Muscle layer of duodenum (tissue), 2 donors: ENCODE data around the gene LRRC45.
A peak's percentile ranks its signal among the peaks of the same experiment; 100 is the strongest.

Experiments used
- H3K27ac ChIP-seq: one replicate; pipeline ENCODE4 v1.7.0; 2013; ENCODE audit warnings: mild to moderate bottlenecking, low read length
- H3K27me3 ChIP-seq: one replicate; pipeline ENCODE4 v1.7.0; 2013; ENCODE audit warnings: low read depth, mild to moderate bottlenecking, control low read depth, low read length
- H3K36me3 ChIP-seq, 2 donors: one replicate each; pipeline ENCODE4 v1.7.0; 2013; ENCODE audit warnings: low read length in 2 of 2, control low read depth in 1 of 2, mild to moderate bottlenecking in 1 of 2; ENCODE audit not compliant: insufficient read depth in 2 of 2, control insufficient read depth in 1 of 2
- H3K4me1 ChIP-seq, 2 donors: one replicate each; pipeline ENCODE4 v1.7.0; 2013; ENCODE audit warnings: low read length in 2 of 2, mild to moderate bottlenecking in 2 of 2, control low read depth in 1 of 2, moderate library complexity in 1 of 2; ENCODE audit not compliant: insufficient read depth in 2 of 2, control insufficient read depth in 1 of 2
- H3K4me3 ChIP-seq, 2 donors: one replicate each; pipeline ENCODE4 v1.7.0; 2013; ENCODE audit warnings: low read length in 2 of 2, low read depth in 1 of 2, mild to moderate bottlenecking in 1 of 2
- H3K9me3 ChIP-seq, 2 donors: one replicate each; pipeline ENCODE4 v1.7.0; 2013; ENCODE audit warnings: low read length in 2 of 2, control low read depth in 1 of 2, mild to moderate bottlenecking in 1 of 2; ENCODE audit not compliant: control insufficient read depth in 1 of 2
- donor health status: healthy.

The LRRC45 gene

DNA sequence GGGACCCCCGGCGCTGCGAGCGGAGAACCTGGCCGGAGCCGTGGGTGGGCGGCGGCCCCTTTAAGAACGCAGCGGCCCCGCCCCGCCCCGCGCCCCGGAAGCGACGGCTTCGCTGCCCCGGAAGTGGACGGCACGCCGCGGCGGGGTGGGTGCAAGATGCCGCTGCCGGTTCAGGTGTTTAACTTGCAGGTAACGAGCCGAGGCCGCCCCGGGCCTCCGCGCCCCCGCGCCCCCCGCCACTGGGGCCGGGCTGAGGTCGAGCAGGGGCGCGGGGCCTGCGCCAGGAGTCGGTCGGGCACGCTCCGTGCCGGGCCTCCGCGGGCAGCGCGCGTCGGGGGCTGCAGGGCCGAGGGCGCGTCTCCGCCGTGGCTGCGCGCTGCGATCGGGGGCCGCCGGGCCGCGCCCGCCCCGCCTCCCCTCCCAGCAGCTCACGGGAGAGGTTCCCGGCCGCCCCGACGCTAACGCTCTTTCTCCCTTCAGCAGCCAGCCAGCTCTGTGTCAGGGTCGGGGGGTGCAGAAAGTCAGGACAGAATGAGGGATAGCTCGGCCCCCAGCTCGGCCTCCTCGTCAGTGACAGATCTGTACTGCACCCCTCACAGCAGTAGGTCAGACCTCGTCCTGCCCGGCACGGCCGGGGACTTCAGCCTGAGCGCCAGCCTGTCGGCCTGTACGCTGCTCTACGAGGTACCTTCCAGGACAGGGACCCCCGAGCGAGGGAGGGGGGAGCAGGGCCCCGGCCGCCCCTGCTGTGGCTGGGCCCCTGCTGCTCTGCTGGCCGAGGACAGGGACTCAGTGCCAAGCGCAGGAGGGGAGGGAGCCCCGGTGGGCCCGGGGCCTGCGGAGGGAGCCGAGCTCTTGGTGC, 28.9 kb downstream of the LRRC45 start, which contains the start of the genes GPS1 and RFNG:
GPS1 (plus strand) TSS at position 123 of the 862 bp plus-strand sequence; CDS start at position 157, 34 bp downstream.
RFNG (minus strand) TSS at position 36 of the 862 bp plus-strand sequence. CDS start 45 bp downstream, outside the sequence.
- no peaks in the 10 kb centered on the region for H3K9me3 ChIP-seq
- H3K27ac ChIP-seq, result no peak within 1 kb of the TSS
- no peaks in the 10 kb centered on the region for H3K27me3 ChIP-seq
- H3K36me3 ChIP-seq, result peaks cover 5 to 68% of the 10 kb centered on the region in 2 donors
- peak within 1 kb of the TSS; percentile 71 to 97 for H3K4me3 ChIP-seq
- H3K4me1 ChIP-seq, result peaks cover 0 to 29% of the 10 kb centered on the region in 2 donors

DNA sequence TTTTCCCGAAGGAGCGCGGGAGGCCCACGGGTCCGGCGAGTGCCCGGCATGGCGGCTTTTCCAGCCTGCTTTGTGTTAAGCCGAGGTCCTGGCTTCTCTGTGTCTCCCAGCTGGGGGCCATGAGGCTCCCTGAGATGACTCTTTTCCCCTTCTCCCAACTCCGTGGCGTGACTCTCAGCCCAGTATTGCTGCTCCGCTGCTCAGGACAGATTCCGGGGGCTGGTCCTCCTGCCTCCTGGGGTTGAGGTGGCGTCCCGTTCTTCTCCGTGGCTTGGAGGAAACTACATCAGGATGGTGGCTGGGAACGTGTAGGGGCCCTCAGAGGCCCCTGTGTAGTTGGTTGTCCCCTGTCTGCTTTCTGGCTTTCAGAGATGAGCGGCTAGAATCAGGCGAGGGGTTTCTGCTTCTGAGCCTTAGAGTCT, 29.5 kb downstream of the LRRC45 start:
- Histone ChIP-seq H3K36me3 (peaks cover 0 to 68% of the 10 kb centered on the region in 2 donors), H3K4me3 (peak overlapping the region; percentile 71 to 97), H3K27me3 (no peaks in the 10 kb centered on the region), H3K27ac (no peak overlapping the region), H3K4me1 (peaks cover 0 to 29% of the 10 kb centered on the region in 2 donors), H3K9me3 (no peaks in the 10 kb centered on the region)

DNA sequence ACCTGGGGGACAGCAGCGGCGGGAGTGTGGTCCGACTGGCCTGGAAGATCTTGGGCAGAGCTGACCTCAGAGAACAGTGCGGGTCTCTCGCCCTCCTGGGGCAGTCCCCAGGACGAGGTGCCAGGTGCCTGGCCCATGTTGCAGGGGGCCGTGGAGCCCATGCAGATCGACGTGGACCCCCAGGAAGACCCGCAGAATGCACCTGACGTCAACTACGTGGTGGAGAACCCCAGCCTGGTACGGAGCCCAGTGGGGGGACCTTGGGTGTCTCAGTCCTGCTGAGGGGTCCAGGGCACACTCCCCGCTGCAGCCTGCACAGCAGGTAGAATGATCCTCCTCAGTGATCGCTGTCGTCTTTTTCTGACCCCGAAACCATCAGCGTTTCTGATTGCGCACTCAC, 30.0 kb downstream of the LRRC45 start:
- Histone ChIP-seq H3K4me1 (peaks cover 0 to 29% of the 10 kb centered on the region in 2 donors), H3K9me3 (no peaks in the 10 kb centered on the region), H3K36me3 (peaks cover 0 to 68% of the 10 kb centered on the region in 2 donors)

DNA sequence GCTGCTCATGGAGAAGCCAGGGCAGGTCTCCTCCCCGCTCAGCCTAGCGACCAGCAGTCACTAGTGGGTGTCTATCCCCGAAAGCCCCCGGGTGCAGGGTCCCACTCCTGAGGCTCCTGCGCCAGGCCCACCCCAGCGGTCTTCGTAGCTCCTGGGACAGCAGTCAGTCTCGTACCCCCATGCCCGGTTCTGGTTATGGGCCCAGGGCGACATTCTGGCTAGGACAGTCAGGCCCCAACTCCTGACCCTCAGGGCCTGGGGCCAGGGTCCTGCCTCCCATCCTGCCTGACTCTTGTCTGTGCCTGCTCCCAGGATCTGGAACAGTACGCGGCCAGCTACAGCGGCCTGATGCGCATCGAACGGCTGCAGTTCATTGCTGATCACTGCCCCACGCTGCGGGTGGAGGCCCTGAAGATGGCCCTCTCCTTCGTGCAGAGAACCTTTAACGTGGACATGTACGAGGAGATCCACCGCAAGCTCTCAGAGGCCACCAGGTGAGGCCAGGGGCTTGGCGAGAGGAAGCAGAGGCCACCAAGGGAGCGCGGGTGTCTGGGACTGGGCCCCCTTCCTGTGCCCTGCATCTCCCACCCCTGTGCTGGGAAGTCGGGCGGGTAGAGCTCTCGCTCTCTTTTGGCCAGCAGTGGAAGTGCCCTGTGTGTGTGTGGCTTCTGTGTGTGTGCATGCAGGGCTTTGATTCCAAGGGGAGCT, 30.6 kb downstream of the LRRC45 start:
- Histone ChIP-seq H3K4me1 (peaks cover 0 to 29% of the 10 kb centered on the region in 2 donors), H3K27ac (no peak overlapping the region), H3K4me3 (no peak overlapping the region), H3K9me3 (no peaks in the 10 kb centered on the region), H3K27me3 (no peaks in the 10 kb centered on the region), H3K36me3 (peaks cover 0 to 65% of the 10 kb centered on the region in 2 donors)

More for the DNA sequence above, 30.0 kb downstream of the LRRC45 start:
- Histone ChIP-seq H3K4me3 (peak overlapping the region in 1 of 2 donors; percentile 97), H3K27me3 (no peaks in the 10 kb centered on the region), H3K27ac (no peak overlapping the region)

DNA sequence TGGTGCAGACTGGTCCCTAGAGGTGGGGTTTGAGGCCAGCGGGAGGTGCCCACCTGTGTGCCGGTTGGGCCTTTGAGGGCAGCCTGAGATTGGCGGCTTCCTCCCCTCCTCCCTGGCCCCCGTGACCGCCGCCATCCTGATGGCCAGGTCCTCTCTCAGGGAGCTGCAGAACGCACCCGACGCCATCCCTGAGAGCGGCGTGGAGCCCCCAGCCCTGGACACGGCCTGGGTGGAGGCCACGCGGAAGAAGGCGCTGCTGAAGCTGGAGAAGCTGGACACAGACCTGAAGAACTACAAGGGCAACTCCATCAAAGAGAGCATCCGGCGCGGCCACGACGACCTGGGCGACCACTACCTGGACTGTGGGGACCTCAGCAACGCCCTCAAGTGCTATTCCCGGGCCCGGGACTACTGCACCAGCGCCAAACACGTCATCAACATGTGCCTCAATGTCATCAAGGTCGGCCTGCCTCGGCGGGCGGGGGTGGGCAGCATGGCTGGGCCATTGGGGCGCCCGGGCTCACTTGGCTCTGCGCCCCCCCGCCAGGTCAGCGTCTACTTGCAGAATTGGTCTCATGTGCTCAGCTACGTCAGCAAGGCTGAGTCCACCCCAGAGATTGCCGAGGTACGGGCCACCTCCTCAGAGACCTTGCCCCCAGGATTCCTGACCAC, 31.4 kb downstream of the LRRC45 start:
- no peak overlapping the region for H3K27ac ChIP-seq
- no peaks in the 10 kb centered on the region for H3K27me3 ChIP-seq
- H3K36me3 ChIP-seq, result peaks cover under 1 to 65% of the 10 kb centered on the region in 2 donors
- peaks cover 0 to 29% of the 10 kb centered on the region in 2 donors for H3K4me1 ChIP-seq
- H3K9me3 ChIP-seq, result no peaks in the 10 kb centered on the region
- no peak overlapping the region for H3K4me3 ChIP-seq

DNA sequence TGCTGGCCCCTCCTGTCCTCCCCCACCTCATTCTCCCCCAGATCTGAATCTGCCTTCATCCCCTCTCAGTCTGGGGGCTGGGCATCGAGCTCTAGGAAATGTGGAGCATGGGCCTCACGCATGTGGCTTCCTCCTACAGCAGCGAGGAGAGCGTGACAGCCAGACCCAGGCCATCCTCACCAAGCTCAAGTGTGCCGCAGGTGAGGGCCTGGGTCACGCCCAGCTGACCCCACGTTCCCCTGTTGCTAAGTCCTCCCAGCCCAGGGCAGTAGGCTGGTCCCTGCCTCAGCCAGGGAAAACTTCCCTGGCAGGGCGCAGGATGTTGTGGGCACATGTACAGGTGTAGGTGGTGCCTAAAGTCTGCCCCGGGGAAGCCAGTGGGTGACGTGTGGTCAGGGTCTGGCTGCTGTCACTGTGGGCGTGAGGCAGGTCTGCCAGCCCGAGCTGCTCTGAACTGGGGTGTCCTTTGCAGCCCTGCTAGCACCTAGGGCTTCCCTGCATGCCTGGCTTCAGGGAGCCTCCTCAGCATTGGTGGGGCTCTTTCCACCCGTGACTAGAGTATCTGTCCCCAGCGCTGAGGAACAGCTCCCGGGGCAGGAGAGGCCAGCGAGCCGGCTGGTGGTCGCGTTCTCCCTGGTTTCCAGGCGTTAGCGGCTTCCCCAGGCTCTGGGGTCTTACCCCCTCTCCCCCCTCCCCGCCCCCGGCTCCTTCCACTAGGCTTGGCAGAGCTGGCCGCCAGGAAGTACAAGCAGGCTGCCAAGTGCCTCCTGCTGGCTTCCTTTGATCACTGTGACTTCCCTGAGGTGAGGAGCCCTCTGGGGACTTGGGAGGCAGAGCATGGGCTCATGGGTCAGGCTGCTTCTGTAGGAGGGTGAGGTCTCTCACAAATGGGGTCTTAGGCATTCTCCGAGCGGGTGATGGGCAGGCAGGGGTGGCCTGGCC, 32.2 kb downstream of the LRRC45 start:
- Histone ChIP-seq H3K27me3 (no peaks in the 10 kb centered on the region), H3K4me1 (peaks cover 0 to 25% of the 10 kb centered on the region in 2 donors), H3K27ac (no peak overlapping the region), H3K36me3 (peaks cover 8 to 66% of the 10 kb centered on the region in 2 donors), H3K4me3 (no peak overlapping the region), H3K9me3 (no peaks in the 10 kb centered on the region)

DNA sequence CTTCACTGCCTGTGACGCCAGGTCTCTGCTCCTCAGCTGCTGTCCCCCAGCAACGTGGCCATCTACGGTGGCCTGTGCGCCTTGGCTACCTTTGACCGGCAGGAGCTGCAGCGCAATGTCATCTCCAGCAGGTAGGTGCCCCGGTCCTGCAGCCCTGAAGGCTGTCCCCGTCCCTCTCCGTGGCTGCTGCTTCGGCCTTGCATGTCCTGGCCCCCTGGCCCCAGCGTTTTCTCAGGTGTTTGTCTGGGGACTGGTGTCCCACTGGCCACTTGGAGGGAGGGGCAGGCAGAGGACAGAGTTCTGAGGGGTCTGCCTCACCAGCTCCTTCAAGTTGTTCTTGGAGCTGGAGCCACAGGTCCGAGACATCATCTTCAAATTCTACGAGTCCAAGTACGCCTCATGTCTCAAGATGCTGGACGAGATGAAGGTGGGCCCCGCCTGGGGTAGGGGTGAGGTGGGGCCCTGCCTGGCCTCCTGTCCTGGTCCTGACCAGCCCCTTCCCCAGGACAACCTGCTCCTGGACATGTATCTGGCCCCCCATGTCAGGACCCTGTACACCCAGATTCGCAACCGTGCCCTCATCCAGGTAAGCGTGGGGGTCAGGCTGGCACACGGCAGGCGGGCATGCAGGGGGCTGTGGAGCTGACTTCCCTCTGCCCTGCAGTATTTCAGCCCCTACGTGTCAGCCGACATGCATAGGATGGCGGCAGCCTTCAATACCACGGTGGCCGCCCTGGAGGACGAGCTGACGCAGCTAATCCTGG, 33.0 kb downstream of the LRRC45 start:
- Histone ChIP-seq H3K27me3 (no peaks in the 10 kb centered on the region), H3K9me3 (no peaks in the 10 kb centered on the region), H3K27ac (no peak overlapping the region), H3K36me3 (peaks cover 11 to 74% of the 10 kb centered on the region in 2 donors), H3K4me1 (peaks cover 0 to 17% of the 10 kb centered on the region in 2 donors), H3K4me3 (no peak overlapping the region)

DNA sequence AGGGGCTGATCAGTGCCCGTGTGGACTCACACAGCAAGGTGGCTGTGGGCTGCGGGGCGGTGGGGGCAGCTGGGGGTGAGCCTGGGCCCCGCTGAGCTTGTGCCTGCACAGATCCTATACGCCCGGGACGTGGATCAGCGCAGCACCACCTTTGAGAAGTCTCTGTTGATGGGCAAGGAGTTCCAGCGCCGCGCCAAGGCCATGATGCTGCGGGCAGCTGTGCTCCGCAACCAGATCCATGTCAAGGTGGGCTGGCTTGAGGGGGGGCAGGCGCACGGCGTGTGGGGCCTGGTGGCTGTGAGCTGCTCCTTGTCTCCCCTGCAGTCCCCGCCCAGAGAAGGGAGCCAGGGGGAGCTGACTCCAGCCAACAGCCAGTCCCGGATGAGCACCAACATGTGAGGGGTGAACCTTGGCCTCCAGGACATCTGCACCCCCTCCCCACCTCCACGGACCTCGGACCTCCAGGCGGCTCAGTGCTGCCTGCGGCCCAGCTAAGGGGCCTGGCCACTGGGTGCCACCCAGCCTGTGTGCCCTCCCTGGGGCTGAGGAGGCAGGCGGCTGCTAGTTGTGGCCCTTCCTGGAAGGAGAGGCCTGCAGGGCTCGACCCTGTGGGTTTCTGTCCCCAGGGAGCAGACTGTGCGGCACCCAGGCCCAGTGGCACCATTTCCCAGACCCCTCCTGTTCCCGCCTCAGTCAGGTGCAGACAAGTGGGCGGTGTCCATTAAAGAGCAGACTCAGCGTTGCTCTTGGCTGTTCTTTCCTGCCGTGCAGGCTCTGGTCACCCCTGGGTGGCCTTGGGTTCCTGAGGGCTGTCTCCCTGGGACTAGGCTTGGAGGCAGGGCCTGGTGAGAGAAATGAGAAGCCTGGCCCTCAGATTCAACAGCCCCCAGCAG, 33.9 kb downstream of the LRRC45 start:
- no peak overlapping the region for H3K27ac ChIP-seq
- no peaks in the 10 kb centered on the region for H3K27me3 ChIP-seq
- no peaks in the 10 kb centered on the region for H3K9me3 ChIP-seq
- no peak overlapping the region for H3K4me3 ChIP-seq
- H3K4me1 ChIP-seq, result peaks cover 0 to 17% of the 10 kb centered on the region in 2 donors
- H3K36me3 ChIP-seq, result peaks cover 11 to 81% of the 10 kb centered on the region in 2 donors

DNA sequence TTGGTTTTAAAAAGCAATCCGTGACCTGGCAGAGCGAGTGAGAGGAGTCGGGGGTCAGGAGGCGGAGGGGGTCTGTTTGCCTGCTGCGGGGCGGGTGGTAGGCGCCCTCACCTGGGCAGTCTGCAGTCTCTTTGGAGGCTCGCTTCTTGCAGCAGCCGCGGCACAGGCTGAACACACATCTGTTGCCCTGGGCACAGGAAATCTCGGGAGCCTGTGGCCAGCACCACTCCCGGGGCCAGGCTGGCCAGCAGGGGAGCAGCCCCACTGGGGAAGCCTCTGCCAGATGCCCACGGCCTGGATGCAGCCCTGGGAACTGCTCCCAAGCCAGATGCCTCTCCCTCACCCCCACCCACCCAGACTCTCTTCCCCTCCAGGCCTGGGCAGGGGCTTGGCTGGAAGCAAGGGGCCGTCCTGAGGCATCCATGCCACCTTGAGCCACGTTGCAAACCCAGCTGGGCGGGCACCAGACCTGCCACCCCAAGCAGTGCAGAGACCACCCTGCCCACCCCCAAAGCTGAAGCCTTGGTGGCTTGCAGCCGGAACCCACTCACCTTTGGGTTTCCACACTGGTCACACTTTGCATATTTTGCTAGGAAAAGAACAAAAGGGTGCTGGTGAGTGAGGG, 35.2 kb downstream of the LRRC45 start:
- peaks cover 0 to 8% of the 10 kb centered on the region in 2 donors for H3K4me1 ChIP-seq
- no peak overlapping the region for H3K27ac ChIP-seq
- no peaks in the 10 kb centered on the region for H3K27me3 ChIP-seq
- H3K9me3 ChIP-seq, result no peaks in the 10 kb centered on the region
- no peak overlapping the region for H3K4me3 ChIP-seq
- peaks cover 20 to 93% of the 10 kb centered on the region in 2 donors for H3K36me3 ChIP-seq
